Left lung (tissue), 10 donors: ENCODE measurements around the gene KCNAB3. TPM values are rescaled to one million over a fixed set of nuclear protein-coding genes. Genes with fewer than 3 reads are reported as not detected.

ENCODE experiments used
- ATAC-seq: fragments of 200-7000 bp; cut with Tn5 transposase; one replicate; pipeline ENCODE4 v1.9.1; 2020; ENCODE audit warnings: moderate library complexity
- DNase-seq, 4 donors: peaks; one replicate each; pipeline ENCODE4 v3.0.0-alpha.2; 2013 to 2020
- H3K27ac ChIP-seq, 2 donors: fragments of 200-600 bp; sonication (generic) in 1 of 2; one replicate each; pipeline versions ENCODE4 v1.5.0 to v1.8.0; 2020 to 2021
- H3K27me3 ChIP-seq, 2 donors: fragments of 200-600 bp; sonication (generic) in 1 of 2; one replicate each; pipeline versions ENCODE4 v1.5.0 to v1.8.0; 2020 to 2021
- H3K36me3 ChIP-seq, 2 donors: fragments of 200-600 bp; sonication (generic) in 1 of 2; one replicate each; pipeline versions ENCODE4 v1.5.0 to v1.8.0; 2020 to 2021
- H3K4me1 ChIP-seq, 2 donors: fragments of 200-600 bp; one replicate each; pipeline ENCODE4 v1.8.0; 2021
- H3K4me3 ChIP-seq, 2 donors: fragments of 200-600 bp; sonication (generic) in 1 of 2; one replicate each; pipeline versions ENCODE4 v1.5.0 to v1.8.0; 2020 to 2021; ENCODE audit warnings: mild to moderate bottlenecking in 1 of 2
- H3K9me3 ChIP-seq, 2 donors: fragments of 200-600 bp; sonication (generic) in 1 of 2; one replicate each; pipeline versions ENCODE4 v1.5.0 to v1.8.0; 2020 to 2021
- CTCF ChIP-seq, 2 donors: fragments of 200-600 bp; sonication (generic) in 1 of 2; IDR thresholded peaks; one replicate each; pipeline versions ENCODE4 v1.5.0 to v1.8.0; 2021; ENCODE audit warnings: antibody characterized with exemption in 2 of 2
- intact Hi-C, 2 donors: fragments of 100-400 bp; cut with DNase I; formaldehyde crosslinking; loops; one replicate each; pipeline versions ENCODE4 v1.11.2 to v1.14.2; 2022
- polyA plus RNA-seq, 6 donors: library from polyadenylated mRNA; unstranded; fragments of 120-200 nt; gene quantifications; one replicate each; pipeline ENCODE4 v1.2.1, GENCODE V29; 2013; ENCODE audit not compliant: insufficient read length in 6 of 6
- total RNA-seq, 2 donors: library from RNA; stranded (reverse); fragmentation: NEBNext Ultra II Directional; extraction: Animal tissue kit (Norgen Biotek cat#: 25700); gene quantifications; one replicate each; pipeline ENCODE4 v1.2.1, GENCODE V29; 2021
- donor health status: DM: no; HTN: yes; CAD: no.
- donor health status: DM: no; HTN: no; CAD: no.

Gene KCNAB3
- total and polyA plus RNA-seq, 8 donors, result 2.5 to 12.7 (median 11.1) TPM

- peak in 2 of 4 donors; percentile 45 to 53 for DNase-seq
Measured at GRCh38 chr17:7932483-7932891, 2.8 kb upstream of the KCNAB3 start.

DNA sequence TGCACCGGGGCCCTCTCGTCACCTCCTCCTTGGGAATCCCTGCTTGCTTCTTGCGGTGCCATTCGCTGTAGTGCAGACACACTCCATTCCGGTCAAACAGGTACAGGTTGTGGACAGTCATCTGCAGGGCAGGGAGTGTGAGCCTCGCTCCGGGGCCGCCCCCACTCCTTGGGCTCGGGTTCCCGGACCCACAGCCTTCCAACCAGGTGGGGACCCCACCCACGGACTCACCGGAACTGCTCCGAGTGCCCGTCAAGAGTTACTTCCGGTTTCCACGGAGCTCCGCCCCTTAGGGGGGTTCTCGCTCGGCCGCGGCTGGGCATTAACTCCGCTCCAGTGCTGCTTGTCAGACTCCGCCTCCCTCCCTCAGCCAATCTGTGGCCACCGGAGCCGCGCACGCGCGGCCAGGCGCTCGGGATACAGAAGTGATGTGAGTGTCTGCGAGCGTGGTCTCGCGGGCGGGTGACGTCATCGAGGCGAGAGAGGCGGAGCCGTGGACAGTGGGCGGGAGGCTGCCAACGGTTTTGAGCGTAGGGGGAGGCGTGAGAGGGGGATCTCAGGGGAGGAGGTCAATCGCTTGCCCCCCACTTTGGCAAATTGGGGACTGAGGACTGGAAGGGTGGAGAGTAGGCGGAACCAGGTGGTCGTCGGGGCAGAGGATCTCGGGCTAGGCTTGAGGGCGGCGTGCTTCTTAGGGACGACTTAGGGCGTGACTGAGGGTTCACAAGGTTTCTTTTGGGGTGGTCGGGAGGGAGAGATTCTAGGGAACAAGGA is 2.2 kb upstream of the KCNAB3 start, which contains the start of the genes CNTROB and TRAPPC1:
CNTROB (plus strand) TSS at position 498 of the 774 bp plus-strand sequence. CDS start 874 bp downstream, outside the sequence.
TRAPPC1 (minus strand) TSS at position 238 of the 774 bp plus-strand sequence; CDS start at position 121, 117 bp downstream.
- peak within 1 kb of the TSS; percentile 77 to 79 for H3K4me3 ChIP-seq
- peaks cover 13 to 42% of the 10 kb centered on the region in 2 donors for H3K4me1 ChIP-seq
- ATAC-seq (peak; percentile 96), DNase-seq (peak; percentile 100)
- intact Hi-C loops, result no loop called here
- no peaks in the 10 kb centered on the region for H3K27me3 ChIP-seq
- H3K9me3 ChIP-seq, result no peaks in the 10 kb centered on the region
- no peak for TF ChIP-seq CTCF (IDR thresholded peaks at IDR 0.05)
- peak within 1 kb of the TSS; percentile 65 to 91 for H3K27ac ChIP-seq
- peaks cover 0 to 38% of the 10 kb centered on the region in 2 donors for H3K36me3 ChIP-seq

More at GRCh38 chr17:7932483-7932891, 2.8 kb upstream of the KCNAB3 start:
- H3K9me3 ChIP-seq, result no peaks in the 10 kb centered on the region
- H3K27me3 ChIP-seq, result no peaks in the 10 kb centered on the region
- ATAC-seq, result peak; percentile 51
- intact Hi-C loops, result no loop called here
- H3K4me1 ChIP-seq, result peaks cover 13 to 42% of the 10 kb centered on the region in 2 donors
- peak overlapping the region; percentile 77 to 79 for H3K4me3 ChIP-seq
- no peak for TF ChIP-seq CTCF (IDR thresholded peaks at IDR 0.05)
- H3K36me3 ChIP-seq, result peaks cover 0 to 44% of the 10 kb centered on the region in 2 donors
- peak overlapping the region; percentile 65 to 91 for H3K27ac ChIP-seq

- Histone ChIP-seq H3K4me1 (peaks cover 13 to 42% of the 10 kb centered on the region in 2 donors), H3K4me3 (peak overlapping the region; percentile 77 to 79), H3K27ac (peak overlapping the region; percentile 49 to 91), H3K36me3 (peaks cover 0 to 30% of the 10 kb centered on the region in 2 donors), H3K27me3 (no peaks in the 10 kb centered on the region), H3K9me3 (no peaks in the 10 kb centered on the region)
- TF ChIP-seq CTCF (IDR thresholded peaks at IDR 0.05), result no peak
- ATAC-seq (no peak), DNase-seq (no peak)
- intact Hi-C loops, result no loop called here
Measured at GRCh38 chr17:7930841-7931631, 1.4 kb upstream of the KCNAB3 start.

DNA sequence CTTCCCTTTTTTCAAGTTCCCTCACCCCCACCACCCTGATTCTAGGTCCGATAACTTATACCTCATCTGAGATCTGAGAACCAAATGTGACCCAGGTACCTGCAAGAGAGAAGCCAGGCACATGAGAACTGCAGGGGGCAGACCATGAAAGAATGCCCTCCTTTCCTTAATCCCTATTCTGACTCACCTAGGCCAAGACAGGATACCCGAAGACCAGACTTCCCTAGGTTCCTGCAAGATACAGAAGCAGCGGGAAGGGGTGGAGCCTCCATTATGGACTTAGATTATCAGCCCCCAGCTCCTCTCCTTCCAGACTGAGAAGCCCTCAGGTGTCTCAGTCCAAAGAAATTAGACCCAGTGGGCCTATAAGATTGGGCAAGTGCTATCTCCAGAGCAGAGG is 2.1 kb downstream of the KCNAB3 start:
- no peak overlapping the region for H3K27ac ChIP-seq
- no peak overlapping the region for H3K4me3 ChIP-seq
- H3K36me3 ChIP-seq, result peaks cover 0 to 13% of the 10 kb centered on the region in 2 donors
- no peak for ATAC-seq
- peaks cover 10 to 26% of the 10 kb centered on the region in 2 donors for H3K4me1 ChIP-seq
- no peak for DNase-seq
- intact Hi-C loops, result no loop called here
- H3K9me3 ChIP-seq, result no peaks in the 10 kb centered on the region
- TF ChIP-seq CTCF (IDR thresholded peaks at IDR 0.05), result no peak
- no peaks in the 10 kb centered on the region for H3K27me3 ChIP-seq
